ENCODE results near the gene FCHSD2.
A peak's percentile ranks its signal among the peaks of the same experiment; 100 is the strongest.
"Not testable (repeated sequence)": the region's sequence is repeated elsewhere in the genome, so short reads cannot be mapped to it uniquely, and the experiment has no call there.

FCHSD2 gene

DNA sequence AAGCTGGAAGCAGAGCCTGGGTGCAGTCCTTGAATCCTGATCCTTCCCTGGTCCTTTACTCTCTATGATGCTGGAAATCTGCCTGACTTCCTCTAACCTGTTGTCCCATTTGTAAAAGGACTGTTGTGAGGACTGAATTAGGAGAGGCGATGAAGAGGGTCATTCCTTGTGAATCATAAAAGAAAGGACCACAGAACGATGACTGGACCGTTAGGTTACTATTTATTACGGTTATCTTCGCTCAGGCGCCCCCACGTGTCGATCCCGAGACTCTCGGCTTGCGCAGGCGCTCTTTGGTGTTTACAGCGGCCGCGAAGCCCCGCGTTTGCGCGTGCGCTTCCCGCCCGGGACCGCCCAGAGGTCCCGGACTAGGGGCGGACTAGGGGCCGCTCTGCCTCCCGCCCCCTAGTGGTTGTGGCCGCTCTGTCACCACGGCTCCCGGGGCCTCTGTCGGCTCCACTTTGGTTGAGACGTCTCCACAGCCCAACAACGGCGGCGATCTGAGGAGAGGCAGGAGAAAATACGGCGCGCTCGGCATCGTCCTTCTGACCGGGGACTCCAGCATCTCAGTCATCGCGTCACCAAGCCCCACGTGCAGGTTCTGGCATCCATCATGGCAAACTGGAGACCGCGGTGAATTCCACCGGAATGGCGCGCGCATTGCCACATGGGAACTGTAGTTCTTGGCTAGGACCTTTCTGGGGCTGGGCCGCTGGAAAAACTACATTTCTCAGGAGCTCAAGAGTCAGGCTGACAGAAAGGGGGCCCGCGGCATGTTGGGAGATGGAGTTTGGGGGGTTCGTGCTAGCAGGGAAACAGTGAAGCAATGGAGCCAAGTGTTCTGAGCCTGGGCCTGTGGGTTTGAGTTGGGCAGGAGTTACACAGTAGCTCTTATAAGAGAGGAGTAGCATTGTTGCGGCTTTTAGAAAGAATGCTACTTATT is 348.4 kb downstream of the FCHSD2 start, which contains the start of gene STARD10:
TSS of gene STARD10 (minus strand) at position 623 of the 943 bp plus-strand sequence. CDS start 12,866 bp downstream, outside the sequence.
- DNase-seq (ENCODE audit: low spot score), result peak; percentile 95
- TF ChIP-seq, protein P1, sequence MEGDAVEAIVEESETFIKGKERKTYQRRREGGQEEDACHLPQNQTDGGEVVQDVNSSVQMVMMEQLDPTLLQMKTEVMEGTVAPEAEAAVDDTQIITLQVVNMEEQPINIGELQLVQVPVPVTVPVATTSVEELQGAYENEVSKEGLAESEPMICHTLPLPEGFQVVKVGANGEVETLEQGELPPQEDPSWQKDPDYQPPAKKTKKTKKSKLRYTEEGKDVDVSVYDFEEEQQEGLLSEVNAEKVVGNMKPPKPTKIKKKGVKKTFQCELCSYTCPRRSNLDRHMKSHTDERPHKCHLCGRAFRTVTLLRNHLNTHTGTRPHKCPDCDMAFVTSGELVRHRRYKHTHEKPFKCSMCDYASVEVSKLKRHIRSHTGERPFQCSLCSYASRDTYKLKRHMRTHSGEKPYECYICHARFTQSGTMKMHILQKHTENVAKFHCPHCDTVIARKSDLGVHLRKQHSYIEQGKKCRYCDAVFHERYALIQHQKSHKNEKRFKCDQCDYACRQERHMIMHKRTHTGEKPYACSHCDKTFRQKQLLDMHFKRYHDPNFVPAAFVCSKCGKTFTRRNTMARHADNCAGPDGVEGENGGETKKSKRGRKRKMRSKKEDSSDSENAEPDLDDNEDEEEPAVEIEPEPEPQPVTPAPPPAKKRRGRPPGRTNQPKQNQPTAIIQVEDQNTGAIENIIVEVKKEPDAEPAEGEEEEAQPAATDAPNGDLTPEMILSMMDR (IDR thresholded peaks at IDR 0.05; ENCODE audit: extremely low read depth, missing control alignments), result peak; percentile 61

DNA sequence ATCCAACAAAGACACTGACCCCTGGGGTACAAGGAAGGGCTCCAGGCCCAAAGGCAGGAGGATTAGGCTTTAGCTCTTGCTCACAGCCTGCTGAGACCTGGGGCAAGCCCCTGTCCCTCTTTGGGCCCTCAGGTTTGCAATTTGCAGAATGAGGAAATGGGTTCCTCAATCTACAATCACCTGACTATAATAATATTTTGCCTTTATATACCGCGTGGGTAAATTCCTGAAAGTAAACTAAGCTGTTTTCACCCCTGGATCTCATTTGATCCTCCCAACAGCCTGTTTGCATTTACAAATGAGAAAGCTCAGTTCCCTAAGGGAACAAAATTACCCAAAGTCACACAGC is 349.1 kb downstream of the FCHSD2 start:
- TF ChIP-seq, protein P1 (IDR thresholded peaks at IDR 0.05; ENCODE audit: extremely low read depth, missing control alignments), result no peak
- no peak for DNase-seq (ENCODE audit: low spot score)

DNA sequence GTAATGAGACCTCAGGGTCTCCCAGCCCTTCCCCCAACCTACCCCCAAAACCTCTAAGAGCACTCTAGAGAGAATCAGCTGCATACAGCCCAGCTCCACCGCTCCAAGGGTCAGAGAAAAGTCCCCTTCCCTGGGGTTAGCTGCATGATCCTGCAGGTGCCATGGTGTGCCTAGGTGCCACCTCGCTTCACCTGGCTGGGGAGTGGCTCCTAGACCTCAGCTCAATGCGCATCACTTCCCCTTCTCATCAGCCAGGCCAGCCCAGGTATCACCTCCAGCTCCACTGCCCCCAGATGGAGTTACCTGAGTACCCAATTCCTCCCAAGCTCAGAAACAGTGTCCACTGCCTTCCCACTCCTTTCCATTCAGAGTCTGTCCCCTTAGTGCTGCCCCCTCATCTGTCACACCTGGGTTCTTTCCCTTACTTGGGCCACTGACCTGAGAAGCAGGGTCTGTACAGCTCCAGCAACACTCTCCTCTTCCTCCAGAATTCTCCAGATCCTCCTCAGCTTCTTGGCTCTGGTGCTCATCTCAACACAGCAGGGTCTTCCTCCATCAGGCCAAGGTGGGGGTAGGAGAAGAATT is 349.6 kb downstream of the FCHSD2 start:
- TF ChIP-seq, protein P1 (IDR thresholded peaks at IDR 0.05; ENCODE audit: extremely low read depth, missing control alignments), result no peak
- DNase-seq (ENCODE audit: low spot score), result peak; percentile 5

DNA sequence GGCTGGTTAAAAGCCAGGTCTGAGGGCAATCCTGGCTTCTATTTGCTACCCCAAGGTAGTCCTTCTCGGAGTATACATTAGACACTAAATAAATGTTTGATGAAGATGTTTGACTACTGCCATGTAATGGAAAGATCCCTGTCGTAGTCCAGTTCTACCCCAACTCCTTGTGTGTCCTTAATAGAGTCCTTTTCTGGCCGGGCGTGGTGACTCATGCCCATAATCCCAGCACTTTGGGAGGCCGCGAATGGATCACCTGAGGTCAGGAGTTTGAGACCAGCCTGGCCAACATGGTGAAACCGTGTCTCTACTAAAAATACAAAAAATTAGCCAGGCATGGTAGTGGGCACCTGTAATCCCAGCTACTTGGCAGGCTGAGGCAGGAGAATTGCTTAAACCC is 350.9 kb downstream of the FCHSD2 start:
- DNase-seq (ENCODE audit: low spot score), result not testable (repeated sequence)

DNA sequence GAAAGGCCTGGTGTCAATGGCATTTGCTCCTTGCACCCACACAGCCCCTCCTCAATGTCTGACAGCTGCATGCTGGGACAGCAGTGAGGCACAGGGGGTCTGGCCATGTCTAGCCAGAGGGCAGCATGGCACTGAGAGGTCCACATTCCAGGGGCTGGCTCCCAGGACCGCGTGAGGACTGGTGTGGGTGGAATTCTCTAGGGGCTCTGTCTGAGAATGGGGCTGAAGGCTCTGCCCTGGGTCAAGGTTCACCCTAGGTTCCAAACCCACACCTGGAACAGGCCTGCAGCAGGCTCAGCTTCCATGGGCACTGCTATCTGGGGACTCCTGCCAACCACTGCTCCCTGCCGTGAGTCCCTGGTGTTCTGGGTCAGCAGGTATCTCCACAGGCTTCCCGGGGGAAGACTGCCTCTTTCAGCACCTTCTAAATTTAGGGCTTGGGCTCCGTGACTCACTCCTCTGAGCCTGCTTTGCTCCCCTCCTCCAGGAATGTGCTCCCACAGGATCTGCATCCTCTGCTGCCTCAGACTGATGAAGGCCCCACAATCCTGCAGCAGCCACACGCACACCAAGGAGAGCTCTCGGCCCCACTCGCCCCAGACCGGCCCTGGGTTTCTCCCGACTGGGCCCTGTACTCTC is 352.5 kb downstream of the FCHSD2 start:
- DNase-seq (ENCODE audit: low spot score), result no peak
- TF ChIP-seq, protein P1 (IDR thresholded peaks at IDR 0.05; ENCODE audit: extremely low read depth, missing control alignments), result no peak

DNA sequence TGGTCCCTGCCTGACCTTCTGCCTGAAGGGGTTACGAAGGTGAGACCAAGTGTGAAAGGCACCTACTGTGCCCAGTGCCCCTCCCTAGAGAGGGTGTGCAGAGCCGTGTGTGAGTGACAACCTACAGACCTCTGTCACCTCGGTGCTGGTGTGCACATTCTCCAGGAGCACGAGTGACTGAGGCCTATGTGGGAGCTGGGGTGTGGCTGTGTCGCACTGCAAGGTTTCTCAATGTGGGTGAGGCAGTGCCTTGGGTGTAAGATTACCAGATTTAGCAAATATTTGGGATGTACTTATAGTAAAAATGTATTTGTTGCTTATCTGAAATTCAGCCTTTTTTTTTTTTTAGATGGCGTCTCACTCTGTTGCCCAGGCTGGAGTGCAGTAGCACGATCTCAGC is 353.9 kb downstream of the FCHSD2 start:
- DNase-seq (ENCODE audit: low spot score), result no peak
- TF ChIP-seq, protein P1 (IDR thresholded peaks at IDR 0.05; ENCODE audit: extremely low read depth, missing control alignments), result no peak

DNA sequence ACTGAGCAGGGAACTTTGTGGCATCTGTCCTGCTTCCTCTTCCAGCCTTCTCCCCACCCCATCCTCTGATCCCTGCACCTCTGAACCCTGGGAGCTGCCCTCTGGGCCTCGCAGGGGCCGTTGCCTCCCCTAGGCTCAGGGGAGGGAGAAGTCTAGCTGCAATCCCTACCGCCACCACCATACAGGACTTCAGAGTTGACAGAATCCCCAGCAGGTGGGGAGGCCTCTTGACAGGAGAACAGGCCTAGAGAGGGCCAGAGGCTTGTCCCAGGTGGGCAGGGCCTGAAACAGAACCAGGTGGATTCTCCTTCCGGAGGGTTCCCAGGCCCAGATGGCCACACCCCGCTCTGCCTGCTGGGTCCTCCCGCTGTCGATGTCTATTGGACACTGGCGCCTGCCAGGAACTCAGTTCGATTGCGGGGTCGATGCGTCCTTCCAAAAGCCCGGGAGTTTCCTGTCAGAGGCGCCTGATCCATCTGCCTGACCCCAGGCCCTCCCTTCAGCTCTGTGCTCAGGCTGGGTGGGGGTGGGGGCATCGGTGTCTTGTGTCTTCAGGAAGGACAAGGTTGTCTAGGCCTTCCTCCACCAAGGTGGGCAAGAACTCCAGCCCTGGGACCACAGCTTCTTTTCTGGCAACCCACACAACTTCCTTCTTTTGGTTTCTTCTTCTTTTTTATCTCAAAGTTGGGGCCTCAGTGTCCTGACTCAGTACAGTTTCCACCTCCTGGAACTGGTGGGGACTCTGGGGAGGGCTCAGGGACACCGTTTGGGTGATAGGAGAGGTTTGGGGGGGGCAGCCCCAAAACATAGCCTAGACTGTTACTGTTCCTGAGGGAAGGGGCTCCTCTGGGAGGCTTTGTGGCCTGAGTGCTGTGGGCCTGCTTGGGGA is 354.7 kb downstream of the FCHSD2 start:
- peak; percentile 76 for DNase-seq (ENCODE audit: low spot score)
- TF ChIP-seq, protein P1 (IDR thresholded peaks at IDR 0.05; ENCODE audit: extremely low read depth, missing control alignments), result no peak

Measured in GM20000 (cell line).